ENCODE results near the gene SMAD5. TPM values are rescaled to one million over a fixed set of nuclear protein-coding genes. Genes with fewer than 3 reads are reported as not detected.

The SMAD5 gene
- total RNA-seq, 1 experiment from 2014 or later: 64.3 TPM

- Histone ChIP-seq H3K36me3 (ENCODE audit: control insufficient read depth in 1 of 2, insufficient read depth in 2 of 2, low read length in 2 of 2) (no peaks in the 10 kb centered on the region), H4K20me1 (ENCODE audit: insufficient read depth) (no peaks in the 10 kb centered on the region), H3K27ac (ENCODE audit: low read depth, low read length) (no peak overlapping the region), H3K4me3 (replicated peaks in 1 of 2; ENCODE audit: low read depth in 1 of 2, low read length in 2 of 2) (no peak overlapping the region), H3K79me2 (ENCODE audit: insufficient read depth, low read length) (no peaks in the 10 kb centered on the region), H3K4me2 (ENCODE audit: low read length) (no peak overlapping the region), H2AFZ (ENCODE audit: low read depth, low read length, poor library complexity, severe bottlenecking) (no peak overlapping the region), H3K9ac (ENCODE audit: low read length) (no peak overlapping the region), H3K9me2 (ENCODE audit: insufficient read depth) (no peaks in the 10 kb centered on the region), H3K27me3 (ENCODE audit: insufficient read depth, low read length) (peaks cover 7% of the 10 kb centered on the region; the same call in 1 of the 2 replicates), H3K4me1 (ENCODE audit: control insufficient read depth in 1 of 2, insufficient read depth in 2 of 2, low read length in 2 of 2) (no peaks in the 10 kb centered on the region), H3K9me3 (ENCODE audit: control insufficient read depth in 1 of 2, insufficient read depth in 1 of 2, low read depth in 1 of 2, low read length in 2 of 2) (no peaks in the 10 kb centered on the region)
- ATAC-seq (no peak), DNase-seq (ENCODE audit: low read depth, low spot score) (no peak)
- intact Hi-C loops (cut with micrococcal nuclease): no loop called here
- BruUV-seq (replicated peaks): no TSS peak
- RAD21 ChIA-PET (ENCODE audit: low non-redundant PET in 1 of 2, low total read pairs in 2 of 2, uncharacterized antibody in 2 of 2, unreplicated experiment in 2 of 2): no interaction called here
- TF ChIP-seq JUND (IDR thresholded peaks at IDR 0.05) (no peak), YY1 (IDR thresholded peaks at IDR 0.05; ENCODE audit: extremely low read depth, insufficient replicate concordance, low read depth, low read length) (no peak), ATF3 (IDR thresholded peaks at IDR 0.05) (no peak), POLR2AphosphoS5 (IDR thresholded peaks at IDR 0.05; ENCODE audit: low read depth, low read length) (no peak), EZH2phosphoT487 (IDR thresholded peaks at IDR 0.05; ENCODE audit: borderline replicate concordance) (no peak), CBX3 (IDR thresholded peaks at IDR 0.05; ENCODE audit: low read depth) (no peak), TCF7L2 (IDR thresholded peaks at IDR 0.05; ENCODE audit: borderline replicate concordance, extremely low read depth, insufficient read depth, insufficient read length) (no peak), CEBPB (IDR thresholded peaks at IDR 0.05; ENCODE audit: low read depth) (no peak), CTCF (IDR thresholded peaks at IDR 0.05 in 2 of 3, conservative IDR thresholded peaks at IDR 0.05 in 1 of 3; ENCODE audit: borderline replicate concordance in 1 of 3, insufficient read depth in 1 of 3, low read depth in 2 of 3, low read length in 2 of 3) (no peak), EGR1 (IDR thresholded peaks at IDR 0.05; ENCODE audit: low read depth) (no peak), ELF1 (IDR thresholded peaks at IDR 0.05; ENCODE audit: borderline replicate concordance, low read depth) (no peak)
- POLR2A ChIA-PET: no interaction called here
- CTCF ChIA-PET: interaction anchor here (2.2 kb wide), 1 partner anchor 17 kb away, joined by 5 read pairs; no protein-coding TSS in a partner anchor
These were observed 32.8 kb upstream of the SMAD5 start for GRCh38 chr5:136099870-136100269.
